ENCODE measurements around the gene FAM162A.

The FAM162A gene

GRCh38 chr3:122387709-122388108, 3.7 kb downstream of the FAM162A start:
- TF ChIP-seq REST (IDR thresholded peaks at IDR 0.05; ENCODE audit: insufficient read depth in 1 of 2, low read depth in 2 of 2, low read length in 2 of 2) (no peak), POLR2AphosphoS5 (IDR thresholded peaks at IDR 0.05; ENCODE audit: low read depth, low read length) (no peak), FOXP2 (optimal IDR thresholded peaks at IDR 0.05; ENCODE audit: borderline replicate concordance, extremely low read depth, extremely low read length, insufficient read depth) (no peak), SIN3A (IDR thresholded peaks at IDR 0.05; ENCODE audit: borderline replicate concordance, insufficient read depth, low read length) (no peak)

GRCh38 chr3:122389197-122389596, 5.2 kb downstream of the FAM162A start:
- TF ChIP-seq REST (IDR thresholded peaks at IDR 0.05; ENCODE audit: insufficient read depth in 1 of 2, low read depth in 2 of 2, low read length in 2 of 2) (no peak), SIN3A (IDR thresholded peaks at IDR 0.05; ENCODE audit: borderline replicate concordance, insufficient read depth, low read length) (no peak), TAF1 (IDR thresholded peaks at IDR 0.05; ENCODE audit: borderline replicate concordance, insufficient read depth, low read length) (no peak), POLR2AphosphoS5 (IDR thresholded peaks at IDR 0.05; ENCODE audit: low read depth, low read length) (no peak), FOXP2 (optimal IDR thresholded peaks at IDR 0.05; ENCODE audit: borderline replicate concordance, extremely low read depth, extremely low read length, insufficient read depth) (no peak)

- no peak for TF ChIP-seq TAF1 (IDR thresholded peaks at IDR 0.05; ENCODE audit: borderline replicate concordance, insufficient read depth, low read length)
- no peak for TF ChIP-seq FOXP2 (optimal IDR thresholded peaks at IDR 0.05; ENCODE audit: borderline replicate concordance, extremely low read depth, extremely low read length, insufficient read depth)
- TF ChIP-seq REST (IDR thresholded peaks at IDR 0.05; ENCODE audit: insufficient read depth in 1 of 2, low read depth in 2 of 2, low read length in 2 of 2): no peak
- TF ChIP-seq POLR2AphosphoS5 (IDR thresholded peaks at IDR 0.05; ENCODE audit: low read depth, low read length): no peak
- no peak for TF ChIP-seq SIN3A (IDR thresholded peaks at IDR 0.05; ENCODE audit: borderline replicate concordance, insufficient read depth, low read length)
Observed at GRCh38 chr3:122389892-122390291, 5.9 kb downstream of the FAM162A start.

- TF ChIP-seq FOXP2 (optimal IDR thresholded peaks at IDR 0.05; ENCODE audit: borderline replicate concordance, extremely low read depth, extremely low read length, insufficient read depth): no peak
- TF ChIP-seq POLR2AphosphoS5 (IDR thresholded peaks at IDR 0.05; ENCODE audit: low read depth, low read length): no peak
- no peak for TF ChIP-seq SIN3A (IDR thresholded peaks at IDR 0.05; ENCODE audit: borderline replicate concordance, insufficient read depth, low read length)
- TF ChIP-seq REST (IDR thresholded peaks at IDR 0.05; ENCODE audit: insufficient read depth in 1 of 2, low read depth in 2 of 2, low read length in 2 of 2): no peak
- no peak for TF ChIP-seq TAF1 (IDR thresholded peaks at IDR 0.05; ENCODE audit: borderline replicate concordance, insufficient read depth, low read length)
Observed at GRCh38 chr3:122390665-122391064, 6.7 kb downstream of the FAM162A start.
